Breast epithelium (tissue), 4 donors: ENCODE results near the gene RANBP1. TPM values are rescaled to one million over a fixed set of nuclear protein-coding genes. Genes with fewer than 3 reads are reported as not detected.

Source experiments
- DNase-seq, 2 donors: peaks; one replicate each; pipeline ENCODE4 v3.0.0-alpha.2; 2019; ENCODE audit warnings: low spot score in 2 of 2
- H3K27ac ChIP-seq, 2 donors: fragments of 200-600 bp; sonication (generic) in 1 of 2; one replicate each; pipeline ENCODE4 v1.5.1; 2016 to 2019; ENCODE audit warnings: mild to moderate bottlenecking in 1 of 2
- H3K27me3 ChIP-seq, 2 donors: fragments of 200-600 bp; sonication (generic) in 1 of 2; one replicate each; pipeline versions ENCODE4 v1.5.1 to v1.6.0; 2017 to 2019; ENCODE audit warnings: control low read depth in 1 of 2, mild to moderate bottlenecking in 1 of 2
- H3K36me3 ChIP-seq: fragments of 200-600 bp; one replicate; pipeline ENCODE4 v1.5.1; 2019
- H3K4me1 ChIP-seq, 2 donors: fragments of 200-600 bp; sonication (generic); one replicate each; pipeline ENCODE4 v1.5.1; 2016 to 2019; ENCODE audit warnings: control low read depth in 1 of 2
- H3K4me3 ChIP-seq, 3 donors: fragments of 200-600 bp; sonication (generic); 1 replicate in 2 of 3; 2 replicates in 1 of 3; pipeline ENCODE4 v1.5.1; 2016 to 2019; ENCODE audit warnings: mild to moderate bottlenecking in 3 of 3, moderate library complexity in 2 of 3
- H3K9me3 ChIP-seq, 2 donors: fragments of 200-600 bp; sonication (generic) in 1 of 2; one replicate each; pipeline ENCODE4 v1.5.1; 2016 to 2019; ENCODE audit warnings: control low read depth in 1 of 2
- POLR2A ChIP-seq: fragments of 450-650 bp; IDR thresholded peaks from one replicate; pipeline ENCODE4 v1.6.1; 2016; ENCODE audit warnings: antibody characterized with exemption, mild to moderate bottlenecking, moderate library complexity
- POLR2AphosphoS5 ChIP-seq, 3 donors: sonication (generic); formaldehyde crosslinking; IDR thresholded peaks; one replicate each; pipeline ENCODE4 v1.6.1; 2017; ENCODE audit warnings: antibody characterized with exemption in 3 of 3
- intact Hi-C: fragments of 100-400 bp; cut with DNase I; formaldehyde crosslinking; loops from one replicate; pipeline ENCODE4 v1.15.1; 2023; ENCODE audit warnings: low total_unique reads
- total RNA-seq, 3 donors: library from RNA; depleted of rRNA; stranded (reverse); fragments of >200 nt; gene quantifications; one replicate each; pipeline ENCODE4 v1.1.0, GENCODE V29; 2016
- TF ChIP-seq, protein P1 (sequence below), 3 donors: fragments of 450-650 bp; IDR thresholded peaks; one replicate each; pipeline ENCODE4 v1.5.1; 2016 to 2017; ENCODE audit warnings: antibody characterized with exemption in 3 of 3, mild to moderate bottlenecking in 3 of 3, moderate library complexity in 3 of 3

The RANBP1 gene
- total RNA-seq, 3 donors from 2014 or later: 131 to 202 (median 146) TPM

DNA sequence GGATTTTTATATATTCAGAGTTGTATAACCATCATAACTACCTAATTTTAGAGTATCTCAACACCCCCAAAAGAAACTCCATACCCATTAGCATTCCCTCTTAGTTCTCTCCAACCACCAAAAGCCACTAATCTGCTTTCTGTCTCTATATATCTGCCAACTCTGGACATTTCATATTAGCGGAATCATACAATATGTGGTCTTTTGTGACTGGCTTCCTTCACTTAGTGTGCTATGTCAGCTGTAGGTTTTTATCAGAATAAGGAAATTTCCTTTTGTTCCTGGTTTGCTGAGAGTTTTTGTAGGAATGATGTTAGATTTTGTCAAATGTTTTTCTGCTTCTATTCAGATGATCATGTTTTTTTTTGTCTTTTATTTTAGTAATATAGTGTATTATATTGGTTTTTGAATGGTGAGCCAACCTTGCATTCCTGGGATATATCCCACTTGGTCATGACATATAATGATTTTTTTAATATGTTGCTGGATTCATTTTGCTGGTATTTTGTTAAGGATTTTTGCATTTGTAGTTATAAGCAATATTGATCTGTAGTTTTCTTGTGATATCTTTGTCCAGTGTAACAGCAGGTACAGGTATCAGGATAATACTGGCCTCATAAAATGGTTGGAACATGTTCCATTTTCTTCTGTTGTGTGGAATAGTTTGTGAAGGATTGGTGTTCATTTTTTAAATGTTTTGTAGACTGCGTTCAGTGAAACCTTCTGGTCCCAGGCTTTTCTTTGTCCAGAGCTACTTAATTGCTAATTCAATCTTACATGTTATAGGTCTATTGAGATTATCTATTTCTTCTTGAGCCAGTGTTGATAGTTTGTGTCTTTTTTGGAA, 19.1 kb upstream of the RANBP1 start:
- Histone ChIP-seq H3K4me1 (no peaks in the 10 kb centered on the region), H3K4me3 (no peak overlapping the region), H3K9me3 (no peaks in the 10 kb centered on the region), H3K27ac (no peak overlapping the region), H3K27me3 (no peaks in the 10 kb centered on the region), H3K36me3 (peaks cover 12% of the 10 kb centered on the region)
- intact Hi-C loops: no loop called here
- TF ChIP-seq POLR2A: no peak
- TF ChIP-seq, protein P1, sequence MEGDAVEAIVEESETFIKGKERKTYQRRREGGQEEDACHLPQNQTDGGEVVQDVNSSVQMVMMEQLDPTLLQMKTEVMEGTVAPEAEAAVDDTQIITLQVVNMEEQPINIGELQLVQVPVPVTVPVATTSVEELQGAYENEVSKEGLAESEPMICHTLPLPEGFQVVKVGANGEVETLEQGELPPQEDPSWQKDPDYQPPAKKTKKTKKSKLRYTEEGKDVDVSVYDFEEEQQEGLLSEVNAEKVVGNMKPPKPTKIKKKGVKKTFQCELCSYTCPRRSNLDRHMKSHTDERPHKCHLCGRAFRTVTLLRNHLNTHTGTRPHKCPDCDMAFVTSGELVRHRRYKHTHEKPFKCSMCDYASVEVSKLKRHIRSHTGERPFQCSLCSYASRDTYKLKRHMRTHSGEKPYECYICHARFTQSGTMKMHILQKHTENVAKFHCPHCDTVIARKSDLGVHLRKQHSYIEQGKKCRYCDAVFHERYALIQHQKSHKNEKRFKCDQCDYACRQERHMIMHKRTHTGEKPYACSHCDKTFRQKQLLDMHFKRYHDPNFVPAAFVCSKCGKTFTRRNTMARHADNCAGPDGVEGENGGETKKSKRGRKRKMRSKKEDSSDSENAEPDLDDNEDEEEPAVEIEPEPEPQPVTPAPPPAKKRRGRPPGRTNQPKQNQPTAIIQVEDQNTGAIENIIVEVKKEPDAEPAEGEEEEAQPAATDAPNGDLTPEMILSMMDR (IDR thresholded peaks at IDR 0.05): no peak
- no peak for TF ChIP-seq POLR2AphosphoS5 (IDR thresholded peaks at IDR 0.05)
- DNase-seq: no peak

GRCh38 chr22:20099099-20099711, 16.7 kb upstream of the RANBP1 start:
- Histone ChIP-seq H3K9me3 (no peaks in the 10 kb centered on the region), H3K27ac (no peak overlapping the region), H3K4me1 (no peaks in the 10 kb centered on the region), H3K4me3 (no peak overlapping the region), H3K36me3 (peaks cover 6% of the 10 kb centered on the region), H3K27me3 (no peaks in the 10 kb centered on the region)
- TF ChIP-seq, protein P1 (IDR thresholded peaks at IDR 0.05): no peak
- TF ChIP-seq POLR2A: no peak
- TF ChIP-seq POLR2AphosphoS5 (IDR thresholded peaks at IDR 0.05): no peak
- DNase-seq: no peak
- intact Hi-C loops: no loop called here

- intact Hi-C loops: no loop called here
- Histone ChIP-seq H3K4me3 (no peak overlapping the region), H3K9me3 (no peaks in the 10 kb centered on the region), H3K27ac (no peak overlapping the region), H3K4me1 (no peaks in the 10 kb centered on the region), H3K27me3 (no peaks in the 10 kb centered on the region), H3K36me3 (no peaks in the 10 kb centered on the region)
- TF ChIP-seq POLR2A (no peak), POLR2AphosphoS5 (IDR thresholded peaks at IDR 0.05) (no peak)
- TF ChIP-seq, protein P1 (IDR thresholded peaks at IDR 0.05): no peak
- no peak for DNase-seq
These were observed 14.3 kb upstream of the RANBP1 start for GRCh38 chr22:20101638-20102037.

DNA sequence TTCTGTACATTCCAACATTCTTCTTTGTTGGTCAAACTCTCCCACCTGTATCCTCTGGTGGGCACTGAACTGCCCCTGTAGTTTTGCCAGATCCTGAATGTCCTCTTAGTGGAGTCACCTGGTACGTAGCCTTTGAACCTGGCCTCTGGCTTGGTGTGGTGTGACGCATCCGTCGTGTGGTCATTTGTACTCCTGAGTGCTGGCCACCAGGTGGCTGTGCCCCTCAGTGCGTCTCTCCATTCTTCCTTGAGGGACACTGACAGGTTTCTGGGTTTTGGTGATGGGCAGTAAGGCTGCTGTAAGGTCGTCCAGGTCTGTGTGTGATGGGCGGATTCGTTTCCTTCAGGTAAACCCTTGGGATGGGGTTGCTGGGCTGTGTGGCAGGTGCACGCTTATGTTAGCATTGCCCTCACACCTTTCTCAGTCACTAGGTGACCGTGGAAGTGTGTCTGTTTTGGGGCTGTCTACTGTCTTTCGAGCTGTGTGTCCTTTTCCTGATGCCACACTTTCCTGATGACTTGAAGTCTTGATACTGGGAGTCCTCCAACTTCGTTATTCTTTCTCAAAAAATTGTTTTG, 13.6 kb upstream of the RANBP1 start:
- Histone ChIP-seq H3K9me3 (no peaks in the 10 kb centered on the region), H3K27me3 (no peaks in the 10 kb centered on the region), H3K4me1 (no peaks in the 10 kb centered on the region), H3K27ac (no peak overlapping the region), H3K36me3 (no peaks in the 10 kb centered on the region), H3K4me3 (no peak overlapping the region)
- no peak for DNase-seq
- intact Hi-C loops: no loop called here
- TF ChIP-seq POLR2A (no peak), POLR2AphosphoS5 (IDR thresholded peaks at IDR 0.05) (no peak)
- TF ChIP-seq, protein P1 (IDR thresholded peaks at IDR 0.05): no peak
